ENCODE results near the gene ANKRD29. TPM values are rescaled to one million over a fixed set of nuclear protein-coding genes. Genes with fewer than 3 reads are reported as not detected.

ANKRD29 gene
- total RNA-seq, 1 donor from 2014 or later = 0.65 TPM

GRCh38 chr18:23575309-23575651 lies 87.4 kb downstream of the ANKRD29 start:
- no peaks in the 10 kb centered on the region for H3K9me3 Mint-ChIP-seq
- Histone ChIP-seq H3K9ac (no peak overlapping the region), H2AFZ (replicated peaks) (no peak overlapping the region), H3K4me1 (peaks cover 12% of the 10 kb centered on the region), H4K20me1 (ENCODE audit: low read depth) (peaks cover 8% of the 10 kb centered on the region), H3K4me2 (no peak overlapping the region), H3K36me3 (no peaks in the 10 kb centered on the region), H3K9me3 (ENCODE audit: low read depth) (no peaks in the 10 kb centered on the region), H3K79me2 (ENCODE audit: low read depth) (peaks cover 14% of the 10 kb centered on the region), H3K4me3 (no peak overlapping the region), H3K27ac (no peak overlapping the region), H3F3A (ENCODE audit: low read depth) (peaks cover 4% of the 10 kb centered on the region), H3K27me3 (no peaks in the 10 kb centered on the region)
- peaks cover 17% of the 10 kb centered on the region for H3K4me1 Mint-ChIP-seq
- peak overlapping the region; percentile 42 for H3K27ac Mint-ChIP-seq
- peaks cover 2% of the 10 kb centered on the region for H3K27me3 Mint-ChIP-seq (ENCODE audit: insufficient read depth, low read depth)
- H3K4me3 Mint-ChIP-seq = no peak overlapping the region
- peaks cover 13% of the 10 kb centered on the region for H3K36me3 Mint-ChIP-seq
- TF ChIP-seq EZH2phosphoT487 (IDR thresholded peaks at IDR 0.05) (no peak), EZH2 (IDR thresholded peaks at IDR 0.05) (no peak), CTCF (IDR thresholded peaks at IDR 0.05) (no peak)
- DNase-seq (ENCODE audit: low spot score) = no peak

DNA sequence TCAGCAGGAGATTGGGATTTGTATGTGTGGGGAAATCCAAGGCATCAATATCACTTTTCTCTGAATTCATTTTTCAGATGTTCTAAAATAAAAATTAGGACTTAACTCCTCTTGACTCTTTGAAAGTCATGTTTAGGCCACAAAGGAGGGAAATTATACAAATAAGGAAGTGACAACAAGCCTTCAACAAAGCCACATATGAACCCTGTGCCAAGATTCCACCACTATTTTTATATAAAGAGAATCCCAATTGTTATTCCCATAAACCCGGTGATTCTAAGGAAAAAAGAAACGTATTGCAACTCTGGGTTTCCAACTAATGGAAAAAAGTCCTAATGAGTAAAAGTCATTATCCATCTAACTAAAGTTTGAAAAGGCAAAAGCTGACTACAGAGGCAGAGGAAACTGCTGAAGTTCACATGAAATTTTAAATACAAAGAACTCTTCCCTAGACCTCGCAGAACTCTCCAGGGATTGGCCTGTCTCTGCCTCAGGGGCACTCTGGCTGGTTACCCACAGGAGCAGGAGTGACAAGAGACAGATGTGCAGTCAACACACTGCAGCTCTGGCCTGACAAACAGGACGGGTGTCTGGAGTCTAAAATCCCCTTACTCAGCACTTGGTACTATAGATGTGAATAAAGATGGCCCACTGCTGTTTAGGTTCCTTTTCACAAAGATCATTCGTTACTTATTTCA lies 88.0 kb downstream of the ANKRD29 start:
- H3K9me3 ChIP-seq (ENCODE audit: low read depth) = no peaks in the 10 kb centered on the region
- Mint-ChIP-seq H3K4me3 (no peak overlapping the region), H3K4me1 (peaks cover 12% of the 10 kb centered on the region), H3K27ac (peak overlapping the region; percentile 42), H3K9me3 (no peaks in the 10 kb centered on the region), H3K36me3 (peaks cover 13% of the 10 kb centered on the region), H3K27me3 (ENCODE audit: insufficient read depth, low read depth) (peaks cover 2% of the 10 kb centered on the region)
- H3K36me3 ChIP-seq = no peaks in the 10 kb centered on the region
- no peak overlapping the region for H2AFZ ChIP-seq (replicated peaks)
- peaks cover 4% of the 10 kb centered on the region for H3F3A ChIP-seq (ENCODE audit: low read depth)
- H3K4me2 ChIP-seq = no peak overlapping the region
- H4K20me1 ChIP-seq (ENCODE audit: low read depth) = peaks cover 8% of the 10 kb centered on the region
- H3K4me1 ChIP-seq = peaks cover 8% of the 10 kb centered on the region
- no peak overlapping the region for H3K9ac ChIP-seq
- H3K27me3 ChIP-seq = no peaks in the 10 kb centered on the region
- H3K79me2 ChIP-seq (ENCODE audit: low read depth) = peaks cover 9% of the 10 kb centered on the region
- H3K27ac ChIP-seq = no peak overlapping the region
- no peak overlapping the region for H3K4me3 ChIP-seq
- DNase-seq (ENCODE audit: low spot score) = no peak
- no peak for TF ChIP-seq EZH2 (IDR thresholded peaks at IDR 0.05)
- TF ChIP-seq EZH2phosphoT487 (IDR thresholded peaks at IDR 0.05) = no peak
- no peak for TF ChIP-seq CTCF (IDR thresholded peaks at IDR 0.05)

- Mint-ChIP-seq H3K4me3 (no peak overlapping the region), H3K4me1 (peaks cover 5% of the 10 kb centered on the region), H3K9me3 (no peaks in the 10 kb centered on the region), H3K27me3 (ENCODE audit: insufficient read depth, low read depth) (peaks cover 2% of the 10 kb centered on the region), H3K36me3 (peaks cover 13% of the 10 kb centered on the region), H3K27ac (no peak overlapping the region)
- Histone ChIP-seq H3K4me2 (no peak overlapping the region), H3K9me3 (ENCODE audit: low read depth) (no peaks in the 10 kb centered on the region), H3K27me3 (no peaks in the 10 kb centered on the region), H3K27ac (no peak overlapping the region), H3K4me1 (peaks cover under 1% of the 10 kb centered on the region), H3K9ac (no peak overlapping the region), H3K4me3 (no peak overlapping the region), H4K20me1 (ENCODE audit: low read depth) (peaks cover 4% of the 10 kb centered on the region), H2AFZ (replicated peaks) (no peak overlapping the region), H3K36me3 (no peaks in the 10 kb centered on the region), H3K79me2 (ENCODE audit: low read depth) (peaks cover 4% of the 10 kb centered on the region), H3F3A (ENCODE audit: low read depth) (no peaks in the 10 kb centered on the region)
- TF ChIP-seq EZH2 (IDR thresholded peaks at IDR 0.05) = no peak
- TF ChIP-seq CTCF (IDR thresholded peaks at IDR 0.05) = no peak
- no peak for DNase-seq (ENCODE audit: low spot score)
Observed at GRCh38 chr18:23573626-23574431, 88.9 kb downstream of the ANKRD29 start.

Measured in neural progenitor cell (in vitro differentiated cells).